ENCODE results near the gene KSR2.
"Not testable (repeated sequence)": the region's sequence is repeated elsewhere in the genome, so short reads cannot be mapped to it uniquely, and the experiment has no call there.

Gene KSR2

DNA sequence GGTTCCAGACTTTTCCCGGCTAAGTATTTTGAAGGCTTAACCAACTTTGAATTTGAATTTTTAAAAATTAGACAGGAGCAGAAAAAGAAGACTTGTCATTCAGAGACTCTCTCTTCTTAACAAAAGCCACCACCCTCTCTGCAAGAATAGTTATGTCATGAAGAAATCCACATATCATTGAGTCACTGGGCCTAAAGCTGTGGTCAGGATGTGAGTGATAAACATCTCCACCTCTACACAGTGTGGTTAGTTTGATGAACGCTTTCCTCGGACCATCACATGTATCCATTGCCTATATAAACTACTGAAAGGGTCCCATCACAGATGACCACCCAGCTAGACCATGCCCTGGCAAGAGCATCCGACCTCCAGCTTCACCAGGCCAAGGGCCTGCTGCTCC, 226.1 kb downstream of the KSR2 start:
- no peak for DNase-seq

DNA sequence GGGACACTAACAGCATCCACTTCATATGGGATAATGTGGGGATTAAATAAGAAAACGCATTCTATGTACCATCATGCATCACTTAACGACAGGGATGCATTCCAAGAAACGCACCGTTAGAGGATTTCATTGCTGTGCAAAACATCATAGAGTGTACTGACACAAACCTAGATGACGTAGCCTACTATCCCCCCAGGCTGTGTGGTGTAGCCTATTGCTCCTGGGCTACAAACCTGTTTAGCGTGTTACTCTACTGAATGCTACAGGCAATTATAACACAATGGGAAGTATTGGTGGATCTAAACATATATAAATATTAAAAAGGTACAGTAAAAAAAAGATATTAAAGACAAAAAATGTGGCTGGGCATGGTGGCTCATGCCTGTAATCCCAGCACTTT, 230.6 kb downstream of the KSR2 start:
- no peak for DNase-seq

DNA sequence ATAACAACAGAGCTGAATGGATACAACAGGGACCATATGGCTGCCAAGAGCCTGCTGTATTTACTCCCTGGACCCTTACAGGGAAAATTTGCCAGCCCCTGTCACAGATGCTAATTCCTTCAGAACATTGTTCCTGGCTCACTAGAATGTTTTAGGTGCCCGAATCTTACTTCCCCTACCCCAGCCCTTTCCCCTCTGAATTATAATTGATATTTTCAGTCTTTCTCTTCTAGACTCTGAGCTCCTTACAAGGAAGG, 235.3 kb downstream of the KSR2 start:
- DNase-seq, result no peak

DNA sequence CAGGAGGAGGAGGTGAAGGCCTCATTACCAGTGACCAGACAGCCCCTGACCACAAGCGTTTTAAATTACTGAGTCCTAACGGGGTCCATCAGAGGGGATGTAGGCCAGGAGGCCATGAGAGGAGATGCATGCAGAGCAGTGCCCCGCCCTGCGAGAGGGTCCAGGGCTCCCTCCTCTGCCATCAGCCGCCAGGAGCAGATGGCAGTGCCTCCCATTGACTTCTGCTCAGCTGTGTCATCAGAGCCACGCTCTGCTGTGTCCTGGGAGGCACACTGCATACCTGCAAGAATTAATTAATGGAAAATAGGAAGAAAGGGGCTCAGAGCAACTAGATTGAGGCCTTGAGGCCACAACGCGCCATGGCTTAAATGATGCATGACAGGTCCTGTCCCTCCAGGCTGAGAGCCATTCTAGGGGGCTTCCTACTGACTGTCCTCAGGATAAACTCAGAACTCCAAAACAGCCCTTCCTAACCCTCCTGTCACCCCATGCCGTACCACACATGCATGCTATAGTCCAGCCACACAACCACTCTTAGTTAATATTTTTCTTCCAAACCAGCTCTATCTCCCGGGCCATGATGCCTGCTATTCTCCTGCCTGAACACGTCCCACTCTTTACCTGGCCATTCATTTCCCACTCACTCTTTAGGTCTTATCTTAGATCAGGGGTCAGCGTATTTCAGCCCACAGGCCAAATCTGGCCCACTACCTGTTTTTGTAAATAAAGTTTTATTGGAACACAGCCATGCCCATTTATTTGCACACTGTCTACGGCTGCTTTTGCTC, 235.8 kb downstream of the KSR2 start:
- no peak for DNase-seq

DNA sequence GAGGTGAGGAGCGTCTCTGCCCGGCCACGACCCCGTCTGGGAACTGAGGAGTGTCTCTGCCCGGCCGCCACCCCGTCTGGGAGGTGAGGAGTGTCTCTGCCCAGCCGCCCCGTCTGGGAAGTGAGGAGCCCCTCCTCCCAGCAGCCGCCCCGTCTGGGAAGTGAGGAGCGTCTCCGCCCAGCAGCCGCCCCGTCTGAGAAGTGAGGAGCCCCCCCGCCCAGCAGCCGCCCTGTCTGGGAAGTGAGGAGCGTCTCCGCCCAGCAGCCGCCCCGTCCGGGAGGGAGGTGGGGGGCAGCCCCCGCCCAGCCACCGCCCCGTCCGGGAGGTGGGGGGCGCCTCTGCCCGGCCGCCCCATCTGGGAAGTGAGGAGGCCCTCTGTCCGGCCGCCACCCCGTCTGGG, 237.7 kb downstream of the KSR2 start:
- not testable (repeated sequence) for DNase-seq

DNA sequence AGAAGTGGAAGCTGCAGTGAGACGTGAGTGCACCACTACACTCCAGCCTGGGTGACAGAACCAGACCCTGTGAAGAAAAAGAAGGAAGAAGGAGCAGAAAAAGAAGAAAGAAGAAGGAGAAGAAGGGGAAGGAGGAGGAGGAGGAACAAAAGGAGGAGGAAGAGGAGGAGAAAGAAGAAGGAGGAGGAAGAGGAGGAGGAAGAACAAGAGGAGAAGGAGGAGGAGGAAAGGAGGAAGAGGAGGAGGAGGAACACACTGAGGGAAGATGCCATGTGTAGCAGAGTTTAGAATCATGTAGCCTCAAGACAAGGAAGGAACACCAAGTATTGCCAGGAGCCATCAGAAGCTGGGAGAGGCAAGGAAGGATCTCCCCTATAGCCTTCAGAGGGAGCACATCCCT, 241.5 kb downstream of the KSR2 start:
- no peak for DNase-seq

DNA sequence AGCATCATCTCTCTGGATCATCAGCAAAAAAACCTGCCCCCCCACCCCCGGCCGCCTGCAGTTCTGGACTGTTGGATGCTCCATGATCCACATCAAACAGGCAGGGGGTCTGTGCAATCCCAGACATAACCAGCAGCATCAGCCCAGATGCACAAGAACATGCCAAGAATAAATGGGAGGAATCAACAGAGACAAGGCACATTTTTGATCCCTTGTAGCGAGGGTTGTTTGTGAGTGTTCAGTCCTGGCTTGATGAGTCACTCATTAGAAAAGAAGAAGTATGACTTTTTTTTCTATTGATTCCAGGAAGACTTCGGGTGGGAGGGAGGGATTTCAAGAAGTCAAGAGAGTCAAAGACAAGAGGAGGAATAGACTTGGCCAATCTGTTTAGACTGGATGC, 244.2 kb downstream of the KSR2 start:
- DNase-seq, result no peak

DNA sequence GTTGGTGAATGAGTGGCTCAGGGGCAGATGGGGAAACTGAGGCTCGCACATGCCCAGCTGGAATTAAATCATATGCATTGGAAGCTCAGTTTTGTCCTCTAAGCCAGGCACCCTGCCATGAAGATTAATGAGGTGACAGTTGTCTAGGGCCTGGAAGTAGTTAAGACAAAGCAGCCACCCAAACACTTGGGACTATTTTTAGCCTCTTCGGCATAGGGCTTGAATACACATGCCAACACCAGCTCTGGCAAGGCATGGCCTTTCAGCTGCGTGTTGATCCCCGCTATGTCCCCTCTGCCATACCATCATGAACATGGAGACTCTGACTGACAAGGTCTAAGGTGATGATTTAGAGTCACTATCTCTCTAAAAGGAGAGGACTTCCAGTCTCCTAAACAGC, 250.2 kb downstream of the KSR2 start:
- no peak for DNase-seq

DNA sequence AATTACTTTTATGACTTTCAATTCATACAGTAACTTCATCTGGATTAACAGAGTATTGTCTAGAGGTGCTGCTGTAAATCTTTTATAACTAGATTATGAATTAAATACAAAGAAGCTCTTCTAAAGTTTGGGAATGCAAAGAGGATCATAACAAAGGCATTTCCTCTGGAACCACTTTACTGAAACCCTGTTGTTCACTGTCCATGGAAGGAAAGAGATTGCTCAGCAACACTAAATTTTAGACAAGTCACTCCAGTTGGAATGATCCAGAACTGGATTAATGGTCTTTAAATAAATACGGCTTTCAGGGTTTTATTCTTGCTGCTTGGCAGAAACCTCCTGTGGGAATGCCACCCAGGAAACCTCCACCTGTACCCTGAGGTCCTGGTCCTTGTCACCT, 250.6 kb downstream of the KSR2 start:
- no peak for DNase-seq

DNA sequence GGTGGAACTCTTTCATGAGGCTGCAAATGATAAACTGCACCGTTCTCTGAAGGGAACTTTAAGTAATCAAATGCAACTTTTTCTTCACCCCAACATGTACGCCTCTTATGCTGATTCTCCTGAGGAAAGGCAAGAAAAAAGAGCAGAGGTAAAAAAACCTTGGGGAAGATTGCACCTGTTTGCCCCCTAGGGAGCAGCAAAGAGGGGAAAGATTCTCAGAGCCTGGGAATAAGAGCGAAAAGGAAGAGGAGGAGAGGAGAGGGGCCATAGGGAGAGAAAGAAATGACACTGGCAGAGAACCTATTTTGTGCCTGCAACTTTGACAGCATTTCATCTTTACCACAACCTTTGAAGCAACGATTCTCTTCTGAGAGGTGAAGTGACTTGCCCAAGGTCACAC, 254.6 kb downstream of the KSR2 start:
- DNase-seq, result no peak

DNA sequence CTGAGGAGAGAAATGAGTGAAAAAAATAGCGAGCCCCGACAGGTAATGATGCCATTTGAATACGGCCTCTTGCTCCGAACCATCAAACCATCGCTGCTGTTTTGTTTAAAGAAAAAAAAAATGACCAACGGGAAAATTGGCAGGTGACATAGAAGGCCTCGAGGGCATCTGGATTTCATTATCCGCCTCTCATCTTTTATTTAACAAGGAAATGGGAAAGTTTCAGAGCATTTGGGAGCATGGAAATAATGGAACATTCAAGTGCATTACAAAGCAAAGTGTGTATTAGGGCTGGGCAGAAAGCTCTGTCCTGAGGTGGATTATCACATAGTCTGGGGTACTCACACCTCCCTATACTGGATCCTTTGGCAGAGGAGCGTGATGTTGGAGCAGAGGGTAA, 258.7 kb downstream of the KSR2 start:
- DNase-seq, result no peak

DNA sequence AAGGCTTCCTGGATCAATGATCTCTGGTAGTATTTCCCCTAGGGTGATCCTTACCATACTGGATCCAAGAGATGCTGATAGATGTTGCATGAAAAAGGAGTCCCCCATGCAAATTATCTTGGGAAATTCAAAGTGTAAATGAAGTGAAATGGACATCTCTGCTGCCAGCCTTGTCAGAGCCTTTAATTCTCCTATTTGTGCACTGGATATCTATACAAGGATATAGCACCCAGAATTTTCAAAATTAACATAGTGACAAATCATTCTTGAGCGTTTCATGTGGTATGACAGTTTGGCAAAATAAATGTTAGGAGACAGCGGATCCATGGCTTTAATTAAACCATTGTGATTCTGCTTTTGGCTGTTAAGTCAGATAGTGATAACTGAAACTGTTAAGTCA, 260.9 kb downstream of the KSR2 start:
- DNase-seq, result no peak

DNA sequence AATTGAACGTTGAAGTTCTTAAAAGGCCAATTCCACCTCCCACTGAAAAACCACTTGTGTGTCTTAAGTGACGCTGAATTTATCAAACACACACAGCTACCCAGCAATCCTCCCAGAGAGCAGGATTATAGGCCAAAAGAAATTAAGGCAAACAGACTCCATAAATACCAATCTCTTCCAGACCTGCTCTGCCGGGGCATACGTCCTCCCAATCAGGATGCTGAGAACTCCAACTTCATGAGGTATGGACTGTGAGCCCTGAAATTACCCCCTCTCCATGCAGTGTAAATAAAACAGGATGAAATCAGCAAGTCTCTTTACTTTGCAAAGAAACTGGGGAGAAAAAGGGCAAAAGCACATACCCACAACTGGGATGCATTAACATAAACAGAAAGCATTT, 265.2 kb downstream of the KSR2 start:
- DNase-seq, result no peak

DNA sequence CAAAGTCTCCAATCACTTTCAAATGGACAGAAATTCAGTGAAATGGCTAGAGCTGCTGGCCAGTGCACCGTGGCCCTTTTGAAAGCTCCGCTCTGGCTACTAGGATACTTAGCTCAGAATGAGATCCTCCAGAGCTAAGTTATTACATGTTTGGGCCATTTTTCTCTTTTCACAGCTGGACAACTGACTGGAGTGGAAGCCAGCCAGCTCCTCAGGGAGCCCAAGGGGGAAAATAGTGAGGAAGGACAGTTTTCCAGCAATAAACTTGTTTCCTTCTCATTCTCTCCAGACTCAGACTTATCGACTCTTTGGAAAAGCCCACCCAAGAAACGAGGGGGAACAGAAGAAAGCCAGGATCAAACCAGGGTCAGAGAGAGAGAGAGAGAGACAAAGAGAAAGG, 266.0 kb downstream of the KSR2 start:
- no peak for DNase-seq

DNA sequence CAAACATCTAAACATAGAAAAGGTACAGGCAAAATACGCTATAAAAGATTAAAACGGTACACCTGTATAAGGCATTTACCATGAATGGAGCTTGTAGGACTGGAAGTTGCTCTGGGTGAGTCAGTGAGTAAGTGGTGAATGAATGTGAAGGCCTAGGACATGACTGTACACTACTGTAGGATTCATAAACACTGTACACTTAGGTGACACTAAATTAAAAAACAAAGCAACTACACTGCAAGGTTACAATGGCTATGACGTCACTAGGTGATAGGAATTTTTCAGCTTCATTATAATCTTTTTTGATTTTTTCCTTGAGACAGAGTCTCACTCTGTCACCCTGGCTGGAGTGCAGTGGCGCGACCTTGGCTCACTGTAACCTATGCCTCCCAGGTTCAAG, 269.2 kb downstream of the KSR2 start:
- no peak for DNase-seq

DNA sequence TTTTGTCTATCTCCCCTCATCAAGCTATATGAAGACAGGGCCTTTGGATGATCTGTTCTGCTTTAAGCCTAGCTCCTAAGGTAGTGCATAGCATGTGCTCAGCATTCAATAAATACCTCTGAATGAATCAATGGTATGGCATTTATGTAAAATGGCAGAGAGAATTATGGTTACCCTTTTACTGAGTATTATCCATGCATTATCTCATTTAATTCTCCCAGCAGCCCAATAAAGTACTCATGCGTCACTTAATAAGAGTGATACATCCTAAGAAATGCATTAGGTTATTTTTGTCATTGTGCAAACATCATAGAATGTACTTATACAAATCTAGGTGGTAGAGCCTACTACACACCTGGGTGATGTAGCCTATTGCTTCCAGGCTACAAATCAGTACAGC, 269.7 kb downstream of the KSR2 start:
- no peak for DNase-seq

DNA sequence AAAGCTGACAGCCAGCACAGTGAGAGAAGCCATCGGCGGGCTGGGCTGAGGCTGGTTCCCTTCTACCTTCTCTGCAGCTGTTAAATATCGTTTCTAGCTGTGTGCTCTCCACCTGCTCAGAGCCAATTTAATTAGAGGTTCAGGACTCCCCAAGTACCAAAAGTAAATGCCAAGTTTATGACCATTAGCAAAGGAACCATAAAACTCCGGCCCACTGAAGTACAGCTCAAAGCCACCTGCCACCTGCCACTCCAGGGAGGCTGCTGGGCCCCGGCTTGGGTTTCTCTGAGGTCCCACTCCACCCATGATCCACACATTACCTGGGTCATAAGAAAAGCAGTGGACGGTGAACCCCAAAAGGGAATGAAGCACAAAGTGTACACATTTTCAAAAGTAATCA, 272.8 kb downstream of the KSR2 start:
- no peak for DNase-seq

DNA sequence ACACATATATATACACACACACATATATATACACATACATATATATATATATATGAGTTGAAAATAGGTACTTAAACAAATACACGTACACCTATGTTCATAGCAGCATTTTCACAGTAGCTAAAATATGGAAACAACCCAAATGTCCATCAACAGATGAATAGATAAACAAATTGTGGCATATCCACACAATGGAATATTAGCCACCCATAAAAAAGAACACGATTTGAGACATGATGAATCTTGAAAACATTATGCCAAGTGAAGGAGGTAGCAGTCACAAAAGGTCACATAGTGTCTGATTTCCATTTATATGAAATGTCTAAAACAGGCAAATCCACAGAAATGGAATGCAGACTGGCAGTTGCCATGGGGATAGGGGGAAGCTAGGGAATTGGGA, 276.3 kb downstream of the KSR2 start:
- no peak for DNase-seq

DNA sequence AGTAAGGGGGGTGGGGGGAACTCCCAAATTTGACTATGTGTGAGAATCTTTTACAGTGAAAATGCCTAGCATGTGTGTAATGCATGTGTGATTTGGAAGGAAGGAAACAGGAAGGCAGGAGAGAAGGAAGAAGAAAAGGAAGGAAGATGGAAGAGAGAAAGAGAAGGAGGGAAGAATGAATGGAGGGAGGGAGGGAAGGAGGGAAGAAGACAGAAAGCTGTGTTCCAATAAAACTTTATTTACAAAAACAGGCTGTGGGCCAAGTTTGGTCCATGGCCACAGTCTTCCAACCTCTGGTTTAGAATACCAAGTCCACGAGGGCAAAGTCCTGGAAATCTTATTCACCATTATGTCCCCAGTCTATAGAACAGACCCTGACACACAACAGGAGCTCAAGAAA, 278.9 kb downstream of the KSR2 start:
- DNase-seq, result no peak

DNA sequence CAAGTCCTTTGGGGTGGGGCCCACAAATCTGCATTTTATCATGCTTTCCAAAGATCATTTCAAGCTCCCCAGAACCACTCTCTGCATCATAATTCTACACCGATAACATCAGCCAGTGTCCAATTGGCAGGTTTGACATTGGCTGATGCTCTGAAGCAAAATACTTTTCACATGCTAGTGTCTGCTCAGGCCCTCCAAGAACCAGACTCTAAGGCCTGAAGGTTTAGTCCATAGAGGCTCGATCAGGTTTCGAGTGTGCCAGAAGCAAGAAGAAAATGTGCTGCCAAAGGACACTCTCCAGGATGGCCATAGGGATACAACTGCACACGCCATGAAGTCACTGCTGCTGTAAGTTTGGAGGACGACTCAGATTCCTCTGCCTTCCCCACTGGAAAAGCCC, 280.3 kb downstream of the KSR2 start:
- DNase-seq, result no peak

DNA sequence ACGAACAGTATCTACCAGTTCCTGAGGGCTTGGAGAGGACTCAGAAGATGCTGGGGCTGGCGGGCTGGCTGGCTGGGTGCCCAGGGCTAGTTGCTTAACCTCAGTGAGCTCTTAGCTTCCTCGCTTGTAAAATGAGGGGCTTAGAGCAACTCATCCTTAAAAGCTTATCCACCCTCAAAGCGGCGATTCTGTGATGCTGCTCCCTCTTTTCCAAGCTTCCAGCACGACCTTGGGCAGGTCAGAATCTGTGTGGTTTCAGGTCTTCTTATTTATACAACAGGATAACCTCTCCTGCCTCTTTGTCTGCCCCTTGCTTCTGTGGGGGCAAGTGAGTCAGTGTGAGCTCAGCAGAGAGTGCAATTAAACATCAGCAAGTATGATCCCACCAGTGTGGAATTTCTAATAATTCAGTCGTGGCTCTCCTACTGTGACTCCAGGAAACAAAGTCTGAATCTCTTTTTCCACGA, 281.8 kb downstream of the KSR2 start:
- no peak for DNase-seq

DNA sequence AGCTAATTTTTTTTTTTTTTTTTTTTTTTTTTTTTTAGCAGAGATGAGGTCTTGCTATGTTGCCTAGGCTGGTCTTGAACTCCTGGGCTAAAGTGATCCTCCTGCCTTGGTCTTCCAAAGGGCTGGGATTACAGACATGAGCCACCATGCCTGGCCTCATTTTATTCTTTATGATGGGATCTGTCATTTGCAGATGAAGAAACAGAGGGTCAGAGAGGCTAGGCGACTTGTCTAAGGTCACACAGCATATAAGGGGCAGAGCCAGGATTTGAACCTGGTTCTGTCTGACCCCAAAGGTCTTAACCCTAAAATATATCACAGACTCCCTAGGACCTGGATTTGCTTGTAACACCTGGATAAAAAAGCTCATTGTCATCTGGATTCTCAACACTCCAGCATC, 282.6 kb downstream of the KSR2 start:
- DNase-seq, result no peak

DNA sequence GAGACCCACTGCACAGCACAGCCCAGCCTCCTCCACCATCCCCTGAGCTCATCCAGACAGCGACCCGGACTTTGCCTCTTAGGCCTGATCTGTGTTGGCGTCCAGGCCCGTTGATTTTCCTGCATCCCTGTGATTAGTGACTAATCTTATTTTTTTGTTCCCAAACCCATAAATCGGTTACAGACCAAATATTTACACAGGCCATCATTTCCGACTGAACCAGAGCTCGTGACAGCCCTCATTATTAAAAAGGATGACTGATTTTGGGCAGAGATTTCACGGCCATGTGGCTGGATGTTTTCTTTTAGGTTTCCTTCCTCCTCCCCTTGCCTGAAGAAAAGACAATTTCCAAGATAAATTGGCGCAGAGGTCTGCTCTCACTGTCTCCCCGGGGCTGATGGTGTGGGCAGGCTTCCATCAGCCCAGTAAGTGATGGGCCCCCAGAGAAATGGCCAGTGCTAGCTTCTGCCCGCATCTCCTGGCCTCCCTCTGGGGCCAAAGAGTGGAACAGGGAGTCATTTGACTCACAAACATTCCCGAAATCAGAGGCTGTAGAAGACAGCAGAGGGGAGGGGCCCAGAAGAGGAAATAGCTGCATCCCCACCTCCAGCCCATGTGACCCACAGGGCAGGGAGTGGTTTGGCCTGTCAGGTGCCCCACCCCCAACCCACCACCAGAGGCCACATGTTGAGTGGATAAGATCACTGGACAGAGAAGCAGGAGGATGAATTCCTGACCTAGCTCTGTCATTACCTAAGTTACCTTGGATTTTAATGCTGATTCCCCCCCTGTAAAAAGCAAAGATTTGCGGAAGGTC, 283.5 kb downstream of the KSR2 start:
- DNase-seq, result no peak

DNA sequence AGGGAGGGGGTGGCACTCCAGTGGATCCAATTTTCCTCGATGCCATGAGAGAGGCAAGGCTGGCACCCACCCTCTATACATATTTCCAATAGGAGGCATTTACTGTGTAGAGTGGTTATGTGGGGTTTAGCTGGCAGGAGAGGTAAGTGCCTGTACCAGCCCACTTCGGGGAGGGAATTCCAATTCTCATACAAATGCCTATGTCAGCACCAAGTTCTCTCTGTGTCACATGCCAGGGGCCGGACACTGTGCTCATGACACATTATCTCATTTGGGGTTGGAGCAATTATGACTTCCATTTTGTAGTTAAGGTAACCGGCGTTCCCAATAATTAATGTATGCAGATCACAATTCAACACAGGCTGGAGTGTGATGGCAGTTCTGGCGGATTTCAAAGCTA, 284.3 kb downstream of the KSR2 start:
- DNase-seq, result no peak

DNA sequence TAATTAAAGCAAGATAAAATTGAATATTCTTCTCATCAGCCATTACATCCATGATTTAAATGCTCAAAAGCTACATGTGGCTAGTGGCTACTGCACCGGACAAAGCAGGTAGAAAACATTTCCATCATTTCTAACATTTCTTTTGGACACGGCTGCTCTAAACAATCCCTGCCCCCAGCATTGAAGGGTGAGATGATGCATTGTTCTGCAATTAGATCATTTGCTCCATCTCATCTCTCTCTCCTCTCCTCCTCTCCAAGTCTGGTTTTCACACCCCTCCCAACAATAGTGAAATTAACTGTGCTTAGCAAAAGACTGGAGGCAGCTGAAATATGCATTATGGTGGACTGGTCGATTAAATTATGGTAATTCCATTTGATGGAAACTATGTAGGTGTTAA, 288.5 kb downstream of the KSR2 start:
- no peak for DNase-seq
